HG03442 (cell line): ENCODE results near the gene PTPRR.
"Not testable (repeated sequence)": the region's sequence is repeated elsewhere in the genome, so short reads cannot be mapped to it uniquely, and the experiment has no call there.

ENCODE experiments used
- ATAC-seq: cut with Tn5 transposase; IDR thresholded peaks from one replicate; pipeline ENCODE4 v1.9.1; 2021; ENCODE audit warnings: mild to moderate bottlenecking, moderate library complexity; ENCODE audit not compliant: unreplicated experiment

The PTPRR gene

DNA sequence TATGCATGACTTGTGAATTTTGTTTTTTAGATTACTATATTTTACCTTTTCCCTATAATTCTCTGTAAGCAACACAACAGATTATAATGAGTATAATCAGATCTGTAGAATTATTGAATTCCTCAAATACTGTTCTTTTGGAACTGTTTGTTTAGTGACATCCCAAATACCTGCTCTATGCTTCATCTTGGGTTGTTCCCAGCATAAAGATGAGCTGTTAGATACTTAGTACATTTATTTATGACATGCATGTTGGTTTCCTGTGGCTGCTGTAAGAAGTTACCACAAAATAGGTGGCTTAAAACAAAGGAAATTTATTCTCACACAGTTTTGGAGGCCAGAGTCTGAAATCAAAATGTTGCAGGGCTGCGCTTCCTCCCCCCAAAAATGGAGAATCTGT is 78.4 kb downstream of the PTPRR start:
- no peak for ATAC-seq

DNA sequence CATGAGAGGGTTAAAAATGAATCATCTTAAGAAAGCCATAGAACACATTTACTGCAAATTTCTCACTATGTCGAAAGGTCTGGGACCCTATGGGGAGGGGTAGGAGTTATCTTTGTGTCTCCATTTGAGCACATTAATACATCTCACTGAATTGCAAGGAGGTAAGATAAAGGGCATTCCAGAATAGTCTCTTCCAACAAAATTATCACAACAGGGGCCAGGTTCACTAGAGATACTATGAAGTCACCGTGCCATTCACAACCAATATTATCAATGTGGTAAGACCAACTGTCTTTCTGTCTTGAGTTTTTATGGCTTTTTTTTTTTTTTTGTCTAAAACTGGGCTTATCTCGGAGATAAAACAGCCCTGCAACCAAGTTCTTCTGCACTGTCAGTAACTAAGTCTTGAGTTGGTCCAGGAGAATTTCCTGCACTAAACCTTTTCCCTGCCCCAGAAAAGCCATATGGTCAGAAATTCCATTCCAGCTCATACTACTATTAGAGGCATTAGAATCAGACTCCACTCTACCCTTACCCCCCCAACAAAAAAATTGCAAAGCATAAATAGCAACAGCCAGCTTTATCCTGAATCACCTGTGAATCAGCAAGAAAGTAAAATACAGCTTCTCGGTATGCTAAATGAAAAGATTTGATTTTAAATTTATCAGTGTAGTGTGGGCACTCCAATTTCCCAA is 79.7 kb downstream of the PTPRR start:
- no peak for ATAC-seq

DNA sequence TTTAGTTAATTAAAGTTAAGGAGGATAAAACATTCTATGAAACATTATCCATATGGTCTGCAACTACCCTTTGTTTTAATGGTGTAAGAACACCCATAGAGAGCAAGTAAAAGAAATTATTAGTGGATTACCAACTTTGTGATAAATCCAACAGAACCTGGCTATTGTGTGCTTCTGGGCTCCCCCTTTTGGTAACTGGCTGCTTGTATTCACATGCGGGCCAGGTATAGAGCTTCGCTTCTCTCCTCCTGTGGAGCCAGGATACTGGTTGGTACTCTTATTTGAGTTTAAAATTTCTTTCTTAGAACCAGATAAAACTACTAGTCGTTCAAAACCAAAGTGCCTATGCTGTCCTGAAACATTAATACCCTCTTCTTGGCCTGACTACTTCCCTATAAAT is 81.0 kb downstream of the PTPRR start:
- no peak for ATAC-seq

DNA sequence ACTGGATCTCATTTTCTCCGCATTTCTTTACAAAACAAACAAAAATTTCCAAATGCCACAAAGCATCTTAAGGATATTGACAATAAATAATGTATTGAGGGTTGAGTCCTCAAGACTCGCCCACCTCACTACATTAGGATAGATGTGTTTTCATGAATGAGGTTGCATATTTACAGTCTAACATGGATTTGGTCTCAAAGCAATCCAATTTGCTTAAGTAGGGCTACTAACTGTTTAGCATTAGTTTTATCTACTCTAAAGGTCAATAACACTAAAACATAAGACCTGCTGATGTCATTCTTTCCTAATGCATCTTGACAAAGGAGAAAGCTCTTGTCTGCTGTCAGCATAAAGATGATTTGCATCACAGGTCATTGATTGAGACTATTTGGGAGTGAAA is 82.4 kb downstream of the PTPRR start:
- ATAC-seq = no peak

DNA sequence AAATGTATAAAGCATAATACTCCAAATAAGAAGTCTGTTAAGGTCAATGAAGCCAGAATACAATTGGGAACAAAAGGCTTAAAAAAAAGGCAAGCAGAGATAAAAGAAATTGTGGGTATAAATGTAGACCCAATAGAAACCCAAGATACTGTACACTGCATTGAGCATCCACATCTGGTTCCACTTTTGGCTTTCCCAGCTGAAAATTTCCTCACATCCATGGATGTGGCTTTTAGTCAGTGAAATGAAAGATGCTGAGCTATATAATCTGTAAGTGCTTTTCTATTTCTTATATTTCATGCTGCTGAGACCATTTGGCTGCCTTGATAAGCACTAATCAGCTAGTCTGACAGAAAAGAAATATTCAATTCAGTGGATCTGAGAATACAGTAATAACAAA is 83.5 kb downstream of the PTPRR start:
- no peak for ATAC-seq

DNA sequence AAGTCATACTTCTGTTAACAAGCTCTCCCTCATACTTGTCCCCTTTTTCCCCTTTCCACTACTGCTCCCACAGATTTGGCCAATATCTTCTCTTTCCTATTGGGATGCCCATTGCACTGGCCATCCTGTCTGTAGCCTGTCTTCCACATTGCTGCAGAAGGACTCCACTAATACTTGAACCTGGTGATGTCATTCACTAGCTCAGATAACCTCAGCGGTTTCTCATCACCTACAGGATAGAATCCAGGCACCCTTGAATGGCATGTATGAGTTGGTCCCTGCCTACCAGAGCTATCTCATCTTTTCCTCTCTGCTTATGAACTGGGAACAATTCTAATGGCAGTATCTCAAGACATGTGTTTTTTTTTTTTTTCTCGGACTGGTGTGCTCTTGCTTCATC is 84.6 kb downstream of the PTPRR start:
- ATAC-seq = no peak

DNA sequence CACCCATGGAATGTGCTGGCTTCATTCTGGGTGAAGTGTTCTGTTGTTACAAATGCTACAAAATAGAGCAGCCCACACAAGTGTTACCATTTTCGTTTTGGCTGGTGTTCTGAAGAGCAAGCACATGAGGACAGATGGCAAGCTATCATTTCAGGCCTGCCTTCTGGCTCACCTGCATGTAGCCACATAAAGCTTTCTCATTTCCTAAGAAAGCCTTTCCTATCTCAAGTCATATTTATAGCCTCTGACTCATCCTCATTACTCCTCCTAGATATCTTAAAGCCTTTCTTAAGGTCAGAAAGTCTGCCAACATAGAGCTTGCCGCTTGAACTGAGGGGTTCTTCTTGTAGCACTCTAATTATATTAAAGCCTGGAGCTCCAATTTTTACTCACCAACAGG is 89.0 kb downstream of the PTPRR start:
- ATAC-seq = no peak

DNA sequence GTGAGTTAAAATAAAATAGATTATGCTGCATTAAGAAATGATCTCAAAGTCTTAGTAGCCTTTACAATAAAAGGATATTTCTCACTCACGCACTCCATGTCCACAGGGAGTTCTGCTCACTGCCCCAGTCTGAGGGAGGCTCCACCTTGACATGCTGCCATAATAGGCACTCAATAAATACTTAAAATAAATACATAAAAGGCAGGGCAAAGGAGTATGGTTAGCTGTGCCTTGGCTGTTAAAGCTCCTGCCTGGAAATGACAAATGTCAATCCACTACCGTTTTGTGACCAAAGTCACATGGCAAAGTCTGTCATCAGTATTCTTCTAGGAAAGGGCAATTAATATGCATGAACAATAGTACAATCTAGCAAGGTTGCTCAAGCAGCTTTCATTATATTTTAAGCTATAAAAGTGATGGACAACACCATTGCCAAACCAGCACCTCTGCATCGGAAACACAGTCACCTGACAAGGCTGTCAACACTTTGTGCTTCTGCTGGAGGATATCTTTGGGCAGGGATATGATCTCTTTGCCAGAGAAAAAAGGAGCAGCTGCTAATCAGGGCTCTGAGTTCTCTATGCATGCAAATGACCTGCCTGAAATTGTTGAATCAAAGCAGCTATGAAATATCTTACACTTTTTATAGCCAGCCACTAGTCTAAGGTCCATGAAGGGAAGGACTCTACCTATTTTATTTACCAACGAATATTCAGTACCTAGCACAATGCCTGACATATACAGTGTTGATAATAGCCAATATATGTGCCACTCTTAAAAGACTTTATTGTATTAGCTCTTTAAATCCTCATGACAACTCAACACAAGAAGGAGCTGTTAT is 90.1 kb downstream of the PTPRR start:
- ATAC-seq = no peak

DNA sequence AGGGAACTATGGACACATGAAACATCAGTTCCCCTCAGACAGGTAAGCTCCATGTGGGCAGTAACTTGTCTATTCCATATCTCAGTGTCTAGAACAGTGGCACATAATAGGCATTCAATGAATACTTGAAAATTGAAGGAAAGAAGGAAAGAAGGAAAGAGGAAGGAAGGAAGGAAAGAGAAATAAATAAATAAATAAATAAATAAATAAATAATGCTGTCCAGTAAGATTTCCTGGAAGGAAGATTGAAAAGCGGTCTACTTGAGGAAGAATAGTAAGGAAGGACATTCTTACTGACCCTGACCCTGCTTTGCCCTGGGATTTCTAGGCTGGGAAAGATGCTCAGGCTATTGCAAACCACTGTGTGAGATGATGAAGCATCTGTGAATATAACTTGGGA is 91.5 kb downstream of the PTPRR start:
- no peak for ATAC-seq

DNA sequence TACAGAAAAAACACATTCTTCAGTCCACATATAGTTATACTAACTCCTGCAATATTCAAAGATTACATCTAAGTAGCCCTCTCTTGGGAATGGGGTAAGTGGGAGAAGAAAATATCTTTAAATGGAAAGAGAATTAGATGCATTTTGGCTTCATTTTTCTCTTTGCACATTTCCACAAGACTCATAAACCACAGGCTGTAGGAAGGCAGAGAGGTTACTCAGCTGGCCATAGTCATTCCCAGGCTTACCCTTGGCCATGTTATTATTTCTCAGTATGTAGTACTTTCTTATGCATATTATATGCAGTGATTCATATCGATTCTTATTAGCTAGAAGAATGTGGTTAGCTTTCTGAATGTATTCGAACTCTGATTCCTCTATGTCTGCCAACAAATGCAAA is 92.2 kb downstream of the PTPRR start:
- ATAC-seq = no peak

DNA sequence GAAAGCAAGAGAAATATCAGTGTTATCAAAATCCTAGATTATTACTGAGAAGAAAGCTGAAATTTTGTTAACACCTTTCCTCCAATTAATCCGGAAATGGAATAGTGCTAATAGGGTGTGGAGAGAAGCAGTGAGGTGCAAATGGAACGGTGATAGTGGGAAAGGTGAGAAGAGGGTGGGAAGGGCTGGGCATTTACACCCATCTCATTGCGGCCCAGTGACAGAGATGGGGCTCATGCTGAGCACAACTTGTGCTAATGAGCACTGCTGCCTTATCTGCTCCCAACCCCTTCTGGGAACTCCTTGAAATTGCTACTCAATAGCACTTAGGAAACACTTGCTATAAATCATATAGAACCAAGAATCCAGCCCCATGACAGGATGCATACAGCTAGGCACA is 94.4 kb downstream of the PTPRR start:
- ATAC-seq = no peak

DNA sequence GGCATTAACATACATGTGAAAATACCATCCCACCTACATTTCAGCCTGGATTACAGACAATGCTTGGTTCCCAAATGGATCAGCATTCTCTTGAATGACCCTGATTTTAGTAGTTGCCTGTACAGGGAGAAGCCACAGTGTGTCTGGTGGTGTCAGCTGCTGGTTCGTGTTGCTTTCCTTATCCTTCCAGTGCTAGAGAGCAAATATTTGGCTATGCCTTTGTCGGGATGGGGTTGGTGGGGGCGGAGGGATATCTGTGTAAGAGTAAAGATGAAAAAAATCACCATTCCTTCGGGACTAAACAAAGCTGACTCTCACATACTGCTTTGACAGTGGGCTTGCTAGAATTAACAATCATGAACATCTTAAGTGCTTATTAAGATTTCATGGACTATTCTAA is 96.0 kb downstream of the PTPRR start:
- no peak for ATAC-seq

DNA sequence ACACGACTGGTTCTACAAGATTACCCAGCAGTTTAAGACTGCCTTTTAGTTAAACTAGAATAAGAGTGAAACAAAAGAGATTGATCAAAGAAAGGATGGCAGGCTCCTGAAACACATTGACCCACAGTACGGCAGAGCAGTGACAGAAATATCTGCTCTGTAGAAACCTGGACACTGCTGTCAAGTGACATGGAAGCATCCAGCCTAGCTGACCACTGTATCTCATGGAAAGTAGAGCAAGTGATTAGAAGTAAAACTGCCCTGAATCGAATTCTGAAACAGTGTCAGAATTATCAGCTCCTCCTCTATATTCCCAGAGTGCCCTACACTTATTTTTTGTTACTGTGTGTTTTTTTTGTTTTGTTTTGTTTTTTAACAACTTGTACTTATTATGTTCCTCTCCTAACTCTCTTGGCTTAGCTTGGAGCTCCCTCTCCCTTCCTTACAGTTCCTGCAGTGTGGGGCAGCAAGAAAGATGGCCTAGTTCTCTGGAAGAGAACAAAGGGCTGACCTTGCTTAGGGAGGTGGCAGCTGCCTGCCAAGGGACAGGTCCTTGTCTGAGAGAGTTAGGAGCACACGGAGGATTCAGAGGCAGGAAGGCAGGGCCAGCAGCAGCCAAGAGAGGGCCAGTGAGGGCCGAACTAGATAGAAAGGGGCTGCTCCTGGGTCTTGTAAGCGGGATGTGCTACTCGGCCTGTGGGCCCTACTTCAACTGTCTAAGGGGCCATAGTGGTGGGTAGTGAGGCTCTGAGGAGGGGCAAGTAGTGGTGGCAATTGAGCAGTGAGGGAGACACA is 97.2 kb downstream of the PTPRR start:
- no peak for ATAC-seq

DNA sequence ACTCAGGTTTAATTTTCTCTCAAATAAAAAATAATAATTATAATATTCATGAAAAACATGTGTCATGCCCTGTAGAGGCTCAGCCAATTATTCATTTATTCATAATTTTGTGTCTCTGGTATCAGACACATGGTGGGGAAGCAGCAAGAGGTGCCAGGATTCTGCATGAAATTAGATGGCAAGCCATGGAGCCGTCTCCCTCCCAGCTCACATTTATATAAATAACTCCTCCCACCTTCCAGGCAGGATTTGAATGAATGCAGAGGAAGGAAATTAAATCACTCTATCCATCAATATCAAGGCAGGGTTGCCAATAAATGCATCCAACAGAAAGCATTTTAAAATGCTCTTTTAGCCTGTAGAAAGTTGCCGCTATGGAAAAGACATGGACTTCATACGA is 98.1 kb downstream of the PTPRR start:
- ATAC-seq = no peak

DNA sequence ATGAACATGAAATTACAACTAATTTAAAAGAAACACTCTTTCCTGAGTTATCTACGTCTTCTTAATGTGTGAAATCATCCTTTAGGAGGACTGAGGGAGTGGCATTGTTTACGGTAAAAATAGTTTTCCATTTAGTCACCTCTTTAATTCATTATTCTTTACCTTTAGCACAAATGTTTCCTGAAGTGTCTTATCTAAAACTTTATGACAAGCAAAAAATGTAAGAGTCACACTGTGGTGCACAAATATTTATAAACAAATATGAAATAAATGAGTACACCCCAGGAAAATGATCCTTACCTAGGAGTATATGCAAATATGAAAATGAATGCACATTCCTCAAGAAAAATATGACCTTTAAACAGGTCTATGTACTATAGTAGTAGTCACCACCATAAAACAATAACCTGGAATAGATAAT is 104.6 kb downstream of the PTPRR start:
- no peak for ATAC-seq

DNA sequence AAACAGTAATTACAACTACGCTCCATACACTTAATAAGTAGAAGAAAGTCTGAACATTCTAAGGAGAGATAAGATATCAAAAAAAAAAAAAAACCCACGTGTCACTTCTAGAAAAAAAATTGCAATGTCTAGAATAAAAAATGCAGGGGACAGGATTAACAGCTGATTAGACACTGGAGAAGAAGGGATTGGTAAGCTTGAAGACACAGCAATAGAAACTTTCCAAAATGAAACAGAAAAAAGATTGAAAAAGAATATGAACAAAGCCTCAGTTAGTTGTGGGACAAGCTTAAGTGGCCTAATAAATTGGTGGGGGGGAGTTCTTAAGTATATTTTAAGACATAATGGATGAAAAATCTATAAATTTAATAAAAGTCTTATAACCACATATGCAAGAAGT is 105.5 kb downstream of the PTPRR start:
- ATAC-seq = no peak

DNA sequence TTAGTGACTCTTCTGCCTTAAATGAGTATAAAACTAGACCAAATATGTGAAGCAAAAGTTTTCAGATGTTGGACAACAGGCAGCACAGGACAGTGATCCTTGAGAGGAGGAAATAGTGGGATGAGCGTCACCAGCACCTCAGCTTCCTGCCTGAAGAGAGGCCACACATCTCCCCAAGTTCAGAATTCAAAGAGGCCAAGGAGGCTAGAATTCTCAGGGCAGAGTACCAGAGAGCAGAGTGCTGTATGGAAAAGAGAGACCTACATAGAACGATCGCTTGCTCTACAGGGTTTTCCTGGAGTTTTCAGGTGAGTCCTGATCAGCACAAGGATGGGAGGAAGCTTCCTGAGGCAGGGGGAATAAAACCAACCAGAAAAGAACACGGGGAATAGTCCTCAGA is 107.0 kb downstream of the PTPRR start:
- no peak for ATAC-seq

DNA sequence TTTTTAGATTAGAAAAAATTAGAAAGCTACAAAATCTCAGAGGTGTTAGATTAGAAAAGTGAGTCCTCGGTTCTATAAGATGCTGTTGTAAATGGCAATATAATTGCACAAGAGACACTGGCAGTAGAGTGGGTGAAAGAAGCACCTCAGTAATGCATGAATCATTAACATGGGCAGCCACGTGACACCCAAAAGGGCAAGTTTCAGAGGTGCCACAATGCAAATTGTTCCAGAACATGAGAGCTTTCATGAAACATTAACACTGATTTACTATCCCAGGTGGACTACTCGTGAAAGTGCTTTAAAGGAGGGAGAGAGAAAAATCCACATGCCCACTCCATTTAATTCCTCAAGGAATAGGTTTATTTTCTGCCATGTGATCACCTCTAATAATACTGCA is 108.4 kb downstream of the PTPRR start:
- ATAC-seq = no peak

DNA sequence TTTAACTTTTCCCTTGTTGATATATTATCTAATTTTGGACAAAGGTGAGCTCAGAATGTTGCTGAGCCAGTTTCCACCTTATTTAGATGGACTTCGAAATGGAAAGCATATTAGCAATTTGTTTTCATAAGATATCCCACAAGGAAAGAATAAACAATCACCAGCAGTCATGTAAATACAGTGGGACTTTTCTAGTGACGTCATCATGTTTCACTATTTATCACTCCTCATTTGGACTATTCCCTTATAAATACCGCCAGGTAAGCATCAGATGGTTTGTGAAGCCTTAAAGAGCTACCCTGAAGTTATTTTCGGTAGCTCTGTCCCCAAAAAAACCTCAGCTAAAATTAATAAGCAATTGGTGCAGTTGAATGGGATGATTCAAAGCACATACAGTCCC is 110.7 kb downstream of the PTPRR start:
- ATAC-seq = no peak

DNA sequence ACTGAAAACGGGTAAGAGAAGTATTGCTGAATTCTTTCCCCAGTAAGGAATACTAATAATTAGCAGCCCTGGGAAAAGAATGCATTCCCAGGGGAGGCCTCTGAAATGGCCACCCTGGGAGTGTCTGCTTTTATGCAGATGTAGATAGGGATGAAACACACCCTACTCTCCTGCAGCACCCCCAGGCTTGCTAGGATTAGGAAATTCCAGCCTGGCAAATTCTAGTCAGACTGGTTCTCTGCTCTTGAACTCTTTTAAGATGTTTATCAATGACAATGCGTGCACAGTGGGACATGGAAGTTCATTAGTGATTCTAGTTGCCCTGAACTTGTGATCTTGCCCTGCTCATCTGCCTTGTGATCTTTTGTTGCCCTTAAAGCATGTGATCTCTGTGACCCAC is 112.5 kb downstream of the PTPRR start:
- ATAC-seq = not testable (repeated sequence)

DNA sequence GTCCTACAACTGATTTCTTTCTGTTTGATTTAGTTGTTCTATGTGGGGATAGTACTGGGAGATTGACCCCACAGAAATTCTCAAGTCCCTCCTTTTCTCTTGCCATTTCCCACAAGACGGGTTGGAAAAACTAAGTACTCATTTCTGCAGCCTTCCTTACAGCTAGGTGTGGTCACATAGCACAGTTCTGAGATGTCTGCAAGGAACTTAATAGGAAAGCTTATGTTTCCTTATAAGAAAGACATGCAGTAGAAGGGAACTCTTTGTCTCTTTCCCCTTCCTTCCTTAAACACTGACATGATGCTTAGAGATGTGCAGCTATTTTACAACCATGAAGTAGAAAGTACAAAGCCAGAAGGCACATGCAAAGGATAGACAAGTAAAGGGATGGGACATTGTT is 113.7 kb downstream of the PTPRR start:
- no peak for ATAC-seq

DNA sequence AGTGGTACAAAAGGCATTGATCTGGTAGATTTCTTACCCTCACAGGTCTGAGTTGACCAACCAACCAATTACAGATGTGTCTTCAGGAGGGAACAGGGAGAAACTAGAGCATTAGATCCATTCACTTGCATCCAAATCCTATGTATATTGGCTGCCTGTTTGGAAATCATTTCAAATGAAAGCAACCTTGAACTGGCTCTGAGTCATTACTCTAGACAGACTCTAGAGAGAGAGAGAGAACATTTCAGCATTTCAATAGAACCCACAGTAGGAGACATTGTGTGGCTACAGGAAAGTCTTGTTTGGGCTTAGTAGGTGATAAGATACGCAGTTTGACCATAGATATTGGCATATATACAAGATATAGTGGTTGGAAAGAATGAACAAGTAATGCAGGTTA is 114.5 kb downstream of the PTPRR start:
- ATAC-seq = no peak
